Mesodermal cell (in vitro differentiated cells): ENCODE measurements around the gene ELFN2.

ENCODE experiments used
- H3K27ac ChIP-seq: 2 replicates; pipeline ENCODE4 v1.7.0; 2013; ENCODE audit warnings: mild to moderate bottlenecking, low read depth, low read length, moderate library complexity; ENCODE audit not compliant: severe bottlenecking
- H3K36me3 ChIP-seq: 2 replicates; pipeline ENCODE4 v1.7.1; 2013; ENCODE audit warnings: mild to moderate bottlenecking, low read length, moderate library complexity; ENCODE audit not compliant: control insufficient read depth, insufficient read depth
- H3K4me1 ChIP-seq: one replicate; pipeline ENCODE4 v1.7.1; 2013; ENCODE audit warnings: mild to moderate bottlenecking, low read length; ENCODE audit not compliant: insufficient read depth, control insufficient read depth, poor library complexity, severe bottlenecking
- H3K4me3 ChIP-seq: 2 replicates; pipeline ENCODE4 v1.7.0; 2013; ENCODE audit warnings: low read length, control low read depth, mild to moderate bottlenecking; ENCODE audit not compliant: insufficient read depth, poor library complexity, severe bottlenecking; ENCODE audit errors: extremely low read depth
- H3K9me3 ChIP-seq: 2 replicates; pipeline ENCODE4 v1.7.1; 2013; ENCODE audit warnings: mild to moderate bottlenecking, low read length, moderate library complexity; ENCODE audit not compliant: control insufficient read depth
- WGBS, 2 experiments: methylation state at CpG; one replicate each; pipeline ENCODE4 v1.1.5; 2013; ENCODE audit warnings: missing lambda C conversion rate in 2 of 2; ENCODE audit not compliant: insufficient coverage in 2 of 2; 5-methylcytosine and 5-hydroxymethylcytosine counted together

The ELFN2 gene

DNA sequence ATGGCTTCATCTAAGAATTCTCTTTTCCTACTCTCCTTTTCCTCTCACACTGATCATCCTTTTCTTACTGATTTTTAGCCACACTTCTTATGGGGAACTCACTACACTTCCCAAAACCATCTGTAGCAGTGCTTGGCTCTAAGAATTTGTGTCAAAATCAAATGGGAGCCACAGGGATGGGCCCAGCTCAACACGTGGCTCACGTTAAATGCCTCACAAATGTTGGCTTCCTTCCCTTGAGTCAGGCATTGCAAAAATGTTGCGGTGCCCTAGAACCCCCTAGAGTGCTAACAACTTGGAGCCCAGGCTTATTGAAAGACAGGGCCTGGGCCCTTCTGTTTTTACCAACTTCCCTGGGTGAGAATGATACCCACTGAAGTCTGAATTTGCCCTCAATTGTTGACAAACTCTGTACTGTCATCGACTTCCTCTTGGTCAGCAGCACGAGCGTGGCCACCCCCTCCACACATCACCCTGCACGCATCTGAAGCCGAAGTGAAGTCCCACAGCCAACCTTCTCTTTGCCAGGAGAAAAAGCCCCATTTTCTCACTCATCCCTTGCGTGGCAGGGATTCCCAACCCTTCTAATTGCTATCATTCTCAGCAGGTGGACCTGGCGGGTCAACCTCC lies 69.7 kb downstream of the ELFN2 start:
- H3K4me1 ChIP-seq = no peaks in the 10 kb centered on the region
- 89 to 92% methylated on average over 9 to 10 of the region's 10 CpGs for WGBS, 2 experiments
- H3K36me3 ChIP-seq = no peaks in the 10 kb centered on the region
- H3K4me3 ChIP-seq = no peak overlapping the region
- H3K27ac ChIP-seq = no peak overlapping the region
- H3K9me3 ChIP-seq = no peaks in the 10 kb centered on the region

DNA sequence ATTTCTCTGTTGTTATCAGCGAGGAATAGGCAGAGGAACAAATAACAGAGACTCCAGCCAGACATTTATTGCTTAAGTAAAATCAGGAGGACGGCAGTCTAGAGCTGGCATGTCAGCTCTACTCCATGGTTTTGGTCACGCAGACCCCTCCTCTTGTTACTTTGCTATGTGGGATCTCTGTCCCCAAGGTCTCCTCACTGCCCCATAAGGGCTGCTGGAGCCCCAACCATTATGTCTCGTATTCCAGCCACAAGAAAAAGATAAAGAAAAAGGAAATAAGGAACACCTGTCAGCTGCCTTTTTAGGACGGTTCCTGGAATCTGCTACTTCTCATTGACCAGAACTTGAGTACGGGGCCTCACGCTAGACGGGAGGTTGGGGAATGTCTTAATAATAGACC lies 70.4 kb downstream of the ELFN2 start:
- Histone ChIP-seq H3K4me1 (no peaks in the 10 kb centered on the region), H3K27ac (no peak overlapping the region), H3K36me3 (no peaks in the 10 kb centered on the region), H3K4me3 (no peak overlapping the region), H3K9me3 (no peaks in the 10 kb centered on the region)
- 76 to 85% methylated on average over 7 to 8 of the region's 8 CpGs for WGBS, 2 experiments

DNA sequence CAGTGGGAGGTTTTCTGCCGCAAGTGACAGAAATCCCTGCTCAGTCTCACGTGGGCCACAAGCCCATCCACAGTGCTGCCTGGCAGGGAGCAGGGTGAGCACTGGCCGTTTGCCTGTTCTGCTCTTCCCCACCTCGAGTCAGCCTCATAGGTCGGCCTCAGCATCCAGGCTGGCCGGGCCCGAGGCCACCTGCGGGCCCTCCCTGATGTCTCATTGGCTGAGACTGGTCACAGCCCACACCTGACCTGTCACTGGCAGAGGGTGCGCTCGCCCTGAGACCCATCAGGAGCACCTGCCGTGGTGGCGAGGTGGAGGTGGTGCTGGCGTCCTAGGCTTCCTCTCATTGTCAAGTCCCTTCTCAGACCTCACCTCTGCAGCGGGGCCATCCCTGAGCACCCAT lies 72.1 kb downstream of the ELFN2 start:
- WGBS, 2 experiments = 82 to 90% methylated on average over 12 to 13 of the region's 14 CpGs

DNA sequence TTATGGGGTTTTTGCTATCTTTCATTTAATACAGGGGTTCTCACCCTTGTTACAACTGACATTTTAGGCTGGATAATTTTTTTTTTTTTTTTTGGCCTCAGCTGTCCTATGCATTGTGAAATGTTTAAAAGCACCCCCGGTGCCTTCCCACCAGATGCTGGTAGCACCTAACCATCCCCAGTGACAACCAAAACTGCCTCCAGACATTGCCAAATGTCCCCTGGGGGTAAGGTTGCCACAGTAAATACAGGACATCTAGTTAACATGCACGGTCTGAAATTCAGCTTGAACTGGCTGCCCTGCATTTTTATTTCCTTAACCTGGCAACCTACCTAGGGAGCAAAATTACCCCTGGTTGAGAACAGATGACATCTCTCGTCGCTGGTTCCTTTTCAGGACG lies 72.6 kb downstream of the ELFN2 start:
- Histone ChIP-seq H3K9me3 (no peaks in the 10 kb centered on the region), H3K4me3 (no peak overlapping the region), H3K4me1 (no peaks in the 10 kb centered on the region), H3K36me3 (no peaks in the 10 kb centered on the region), H3K27ac (no peak overlapping the region)
- 91% methylated on average over 4 of the region's 5 CpGs for WGBS, 2 experiments

More for the DNA sequence above, 72.1 kb downstream of the ELFN2 start:
- no peaks in the 10 kb centered on the region for H3K9me3 ChIP-seq
- no peak overlapping the region for H3K27ac ChIP-seq
- no peak overlapping the region for H3K4me3 ChIP-seq
- no peaks in the 10 kb centered on the region for H3K4me1 ChIP-seq
- H3K36me3 ChIP-seq = no peaks in the 10 kb centered on the region

DNA sequence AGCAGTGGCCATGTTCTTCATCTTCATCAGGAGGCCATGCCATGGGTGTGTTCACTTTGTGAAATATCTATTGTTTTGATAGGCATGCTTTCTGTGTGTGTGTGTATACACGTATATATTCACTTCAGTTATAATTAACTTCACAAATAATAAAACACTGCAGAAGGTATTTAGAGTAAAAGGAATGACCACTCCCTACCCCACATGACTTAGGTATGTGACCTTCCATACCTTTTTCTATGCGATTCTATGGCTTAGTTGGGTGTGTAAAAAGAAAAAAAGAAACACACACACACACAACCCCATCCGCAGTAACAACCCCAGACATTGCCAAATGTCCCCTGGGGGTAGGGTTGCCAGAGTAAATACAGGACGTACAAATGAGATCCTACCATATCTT lies 73.0 kb downstream of the ELFN2 start:
- no peaks in the 10 kb centered on the region for H3K9me3 ChIP-seq
- no CpG with 5 or more reads among the region's 4 CpGs for WGBS, 2 experiments

DNA sequence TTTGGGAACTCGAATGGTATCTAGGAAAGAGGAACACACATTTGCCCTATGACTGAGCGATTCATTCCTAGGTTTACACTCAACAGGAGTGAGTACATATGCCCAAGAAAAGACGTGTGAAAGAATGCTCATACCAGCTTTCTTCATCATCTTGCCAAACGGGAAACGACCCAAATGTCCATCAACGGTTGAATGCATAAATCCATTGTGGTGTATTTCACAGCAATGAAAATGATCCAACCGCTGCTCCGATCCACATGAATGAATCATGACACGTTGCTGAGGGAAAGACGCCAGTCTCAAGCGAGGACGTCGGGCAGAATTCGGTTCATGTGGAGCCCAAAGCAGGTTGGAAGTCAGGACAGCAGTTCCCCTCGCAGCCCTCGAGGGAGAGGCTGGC lies 73.4 kb downstream of the ELFN2 start:
- no peak overlapping the region for H3K4me3 ChIP-seq
- 93 to 96% methylated on average over 16 of the region's 16 CpGs for WGBS, 2 experiments
- no peaks in the 10 kb centered on the region for H3K36me3 ChIP-seq
- no peaks in the 10 kb centered on the region for H3K9me3 ChIP-seq
- no peaks in the 10 kb centered on the region for H3K4me1 ChIP-seq
- H3K27ac ChIP-seq = no peak overlapping the region

More for the DNA sequence above, 73.0 kb downstream of the ELFN2 start:
- Histone ChIP-seq H3K36me3 (no peaks in the 10 kb centered on the region), H3K4me1 (no peaks in the 10 kb centered on the region), H3K4me3 (no peak overlapping the region), H3K27ac (no peak overlapping the region)

DNA sequence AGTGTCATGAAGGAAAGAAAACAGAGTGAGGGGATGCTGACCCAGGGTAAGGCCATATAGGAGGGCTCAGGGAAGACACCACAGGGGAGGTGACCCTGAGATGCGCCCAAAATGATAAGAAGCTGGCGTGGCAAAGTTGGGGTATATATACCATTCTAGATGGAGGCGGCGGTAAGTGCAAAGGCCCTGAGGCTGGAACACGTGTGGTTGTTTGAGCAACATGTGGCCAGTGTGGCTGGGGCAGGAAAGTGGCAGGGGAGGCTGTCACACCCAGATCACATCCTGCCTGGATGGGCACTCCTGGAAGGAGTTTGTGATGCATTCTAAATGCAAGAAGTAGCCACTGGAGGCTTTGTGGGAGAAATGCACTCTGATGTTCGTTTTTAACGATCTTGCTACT lies 74.8 kb downstream of the ELFN2 start:
- H3K27ac ChIP-seq = no peak overlapping the region
- 82 to 84% methylated on average over 7 of the region's 7 CpGs for WGBS, 2 experiments
- no peaks in the 10 kb centered on the region for H3K4me1 ChIP-seq
- no peak overlapping the region for H3K4me3 ChIP-seq
- H3K9me3 ChIP-seq = no peaks in the 10 kb centered on the region
- H3K36me3 ChIP-seq = no peaks in the 10 kb centered on the region

DNA sequence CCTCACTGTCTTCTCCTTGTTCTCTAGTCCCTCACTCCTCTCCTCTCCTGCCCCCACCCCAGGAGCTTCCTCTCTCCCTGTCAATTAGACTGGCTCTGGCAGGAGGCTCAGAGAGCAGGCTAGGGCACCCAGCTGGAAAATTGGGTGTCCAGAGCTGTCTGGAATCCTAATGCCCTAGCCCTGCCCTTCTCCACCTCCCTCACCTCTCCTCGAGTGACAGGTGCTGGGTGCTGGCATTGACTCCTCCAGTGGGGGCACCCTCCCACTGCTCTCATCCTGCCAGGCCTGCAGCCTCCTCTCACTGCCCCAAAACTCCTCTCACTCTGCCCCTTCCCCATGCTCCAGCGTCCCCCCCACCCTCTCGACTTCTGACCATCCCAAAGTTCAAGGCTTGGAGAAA lies 76.0 kb downstream of the ELFN2 start:
- Histone ChIP-seq H3K9me3 (no peaks in the 10 kb centered on the region), H3K4me3 (no peak overlapping the region), H3K27ac (no peak overlapping the region), H3K36me3 (no peaks in the 10 kb centered on the region), H3K4me1 (no peaks in the 10 kb centered on the region)
- WGBS, 2 experiments = 40% methylated on average over 2 of the region's 3 CpGs; no CpG with 5 or more reads in 1 of the 2 experiments

DNA sequence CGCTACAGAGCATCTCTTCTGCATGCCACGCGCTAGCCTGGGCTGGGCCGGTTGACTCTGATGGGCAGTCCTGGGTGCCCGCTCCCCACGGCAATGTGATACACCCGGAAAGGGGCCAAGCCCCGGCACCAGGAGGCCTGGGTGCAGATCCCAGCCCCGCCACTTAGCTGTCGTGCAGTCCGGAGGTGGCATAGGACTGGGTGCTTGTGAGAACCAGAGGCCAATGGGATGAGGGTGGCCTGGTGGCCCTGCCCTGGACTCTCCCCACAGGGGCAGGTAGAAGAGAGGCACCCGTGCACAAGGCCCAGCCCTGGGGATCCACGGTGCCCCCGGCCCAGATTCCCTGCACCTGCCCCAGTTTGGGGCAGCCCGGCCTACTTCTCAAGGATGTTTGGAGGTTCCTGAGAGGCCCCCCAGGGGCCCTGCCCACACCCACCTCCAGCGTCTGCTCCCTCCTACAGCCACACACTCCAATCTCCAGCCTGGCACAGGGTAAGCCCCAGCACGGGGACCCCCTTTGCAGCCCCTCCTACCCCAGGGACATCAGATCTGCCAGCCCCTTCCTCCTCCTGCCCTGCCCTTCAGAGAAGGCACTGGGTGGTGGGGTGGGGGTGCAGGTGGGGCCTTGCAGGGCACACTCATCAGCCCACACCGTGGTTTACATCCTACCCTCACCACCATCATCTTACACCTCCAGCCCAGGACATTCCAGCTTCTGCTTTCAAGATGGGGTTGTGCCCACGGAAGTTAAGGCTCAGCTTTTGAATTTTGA lies 78.0 kb downstream of the ELFN2 start:
- Histone ChIP-seq H3K36me3 (no peaks in the 10 kb centered on the region), H3K27ac (no peak overlapping the region), H3K9me3 (no peaks in the 10 kb centered on the region), H3K4me3 (no peak overlapping the region), H3K4me1 (no peaks in the 10 kb centered on the region)
- WGBS, 2 experiments = 87 to 92% methylated on average over 15 to 16 of the region's 19 CpGs

DNA sequence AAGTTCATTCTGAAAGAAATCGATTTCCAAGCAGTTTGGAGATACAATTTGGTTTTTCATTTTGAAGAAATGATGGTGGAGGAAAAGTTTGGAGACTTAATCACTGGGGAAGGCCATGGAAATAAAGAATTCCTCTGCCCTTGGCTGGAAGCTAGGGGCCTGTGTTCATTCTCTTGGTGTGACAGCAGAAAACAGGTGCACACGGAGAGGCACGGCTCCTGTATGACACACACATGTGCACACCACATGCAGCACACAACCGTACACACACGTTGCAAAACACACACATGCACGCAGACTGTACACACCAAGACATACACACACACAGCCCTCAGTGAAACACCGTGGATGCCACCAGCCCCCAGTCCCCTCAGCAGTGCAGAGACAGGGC lies 80.8 kb downstream of the ELFN2 start:
- no peak overlapping the region for H3K27ac ChIP-seq
- no peak overlapping the region for H3K4me3 ChIP-seq
- WGBS, 2 experiments = 94 to 99% methylated on average over 6 to 7 of the region's 7 CpGs
- H3K9me3 ChIP-seq = no peaks in the 10 kb centered on the region
- H3K36me3 ChIP-seq = no peaks in the 10 kb centered on the region
- no peaks in the 10 kb centered on the region for H3K4me1 ChIP-seq

DNA sequence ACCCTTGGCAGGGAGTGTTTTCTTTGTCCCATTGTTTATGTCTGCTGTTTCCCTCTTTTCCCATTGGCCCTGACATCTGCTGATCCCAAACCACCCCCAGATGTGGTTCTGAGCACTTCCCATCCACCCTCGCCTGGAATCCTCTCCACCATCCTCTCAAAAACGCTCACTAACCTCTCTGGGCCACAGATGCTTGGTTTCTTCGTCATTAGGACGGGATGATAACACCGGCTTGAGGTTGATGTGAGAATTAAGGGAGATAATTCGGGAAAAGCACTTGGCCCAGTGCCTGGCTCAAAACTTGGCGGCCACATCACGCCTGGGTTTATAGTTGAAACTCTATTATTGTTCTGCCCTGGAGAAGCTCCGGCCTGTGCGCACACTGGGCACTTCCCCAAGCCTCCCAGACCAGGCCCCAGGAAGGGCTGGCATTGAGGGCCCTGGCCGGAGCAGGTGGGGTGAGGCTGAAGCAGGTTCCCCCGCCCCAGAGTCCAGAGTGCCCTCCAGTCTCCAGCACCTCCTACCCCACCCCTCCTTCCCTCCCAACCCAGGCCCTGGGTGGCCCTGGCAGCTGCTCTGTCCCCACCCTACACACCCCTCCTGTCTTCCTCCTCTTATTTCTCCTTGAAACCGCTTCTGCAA lies 81.3 kb downstream of the ELFN2 start:
- Histone ChIP-seq H3K27ac (no peak overlapping the region), H3K4me1 (no peaks in the 10 kb centered on the region), H3K9me3 (no peaks in the 10 kb centered on the region), H3K36me3 (no peaks in the 10 kb centered on the region), H3K4me3 (no peak overlapping the region)
- WGBS, 2 experiments = 82 to 89% methylated on average over 6 to 8 of the region's 13 CpGs
